Activated naive CD4-positive, alpha-beta T cell treated with Interleukin-2 at 50 U/mL for 16 hours (primary cell): Measurements from ENCODE around the gene ELAVL4.

Experiments used
- DNase-seq: peaks from one replicate; pipeline ENCODE4 v3.0.0-alpha.2; 2020

ELAVL4 gene

DNA sequence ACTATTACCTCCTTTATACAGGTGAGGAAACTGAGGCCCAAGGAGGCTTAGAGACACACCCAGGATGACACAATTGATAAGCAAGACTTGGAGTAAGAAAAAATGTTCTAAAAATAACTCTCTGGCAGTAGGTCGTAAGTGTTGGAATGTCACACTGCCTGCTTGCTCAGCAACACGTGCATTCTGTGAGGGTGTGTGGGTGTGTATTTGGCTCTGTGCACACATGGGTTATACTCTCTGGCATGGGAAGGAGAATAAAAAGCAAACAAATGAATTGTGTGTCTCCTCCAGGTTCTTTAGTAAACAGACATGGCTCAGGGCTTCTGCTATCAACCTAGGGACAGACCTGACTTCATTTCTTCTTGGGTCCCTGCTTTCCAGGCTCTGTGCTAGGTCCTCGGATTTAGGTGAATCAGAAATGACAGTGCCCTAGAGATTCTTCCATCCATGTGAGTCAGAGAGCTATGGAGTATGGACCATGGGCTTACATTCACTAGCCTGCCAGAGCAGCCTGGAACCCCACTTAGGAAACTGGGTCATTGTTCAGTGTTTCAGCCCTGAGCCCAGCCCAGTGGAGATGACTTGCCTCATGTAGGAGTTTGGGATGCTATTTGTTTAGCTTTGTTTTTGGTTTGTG lies 72.4 kb downstream of the ELAVL4 start:
- DNase-seq: no peak

DNA sequence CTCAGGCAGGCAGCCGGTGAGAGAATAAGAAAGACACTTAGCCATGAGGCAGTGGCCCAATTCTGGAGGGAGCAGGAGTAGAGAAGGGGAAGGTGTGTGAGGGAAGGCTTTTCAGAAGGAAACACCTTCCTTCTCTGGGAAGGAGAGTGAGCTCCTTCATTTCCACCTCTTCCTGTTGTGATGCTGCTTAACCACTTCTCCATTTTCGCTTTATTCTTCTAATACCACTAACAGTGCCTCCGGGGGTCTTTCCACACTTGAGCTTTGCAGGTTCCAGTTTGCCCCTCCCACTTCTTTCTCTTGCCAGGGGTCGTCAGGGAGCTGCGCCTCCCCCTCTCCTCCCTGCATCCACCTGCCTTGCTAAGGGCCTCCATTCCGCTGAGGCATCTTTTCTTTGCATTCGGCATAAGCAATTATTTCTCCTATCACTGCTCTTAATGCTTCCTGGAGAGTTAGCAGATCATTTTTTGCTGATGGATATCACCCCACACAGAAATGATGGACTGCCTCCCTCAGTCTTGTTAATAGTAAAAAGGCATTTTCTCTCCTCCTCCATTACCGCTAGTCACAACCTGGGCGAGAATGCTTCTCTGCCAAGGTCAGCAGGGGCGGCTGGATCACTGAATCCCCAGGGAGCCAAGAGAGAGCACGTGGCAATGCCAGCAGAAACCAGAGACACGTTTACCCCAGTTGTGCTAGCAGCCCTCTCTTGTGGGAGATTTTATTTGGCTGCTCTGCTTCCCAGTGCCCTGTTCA lies 74.8 kb downstream of the ELAVL4 start:
- no peak for DNase-seq

DNA sequence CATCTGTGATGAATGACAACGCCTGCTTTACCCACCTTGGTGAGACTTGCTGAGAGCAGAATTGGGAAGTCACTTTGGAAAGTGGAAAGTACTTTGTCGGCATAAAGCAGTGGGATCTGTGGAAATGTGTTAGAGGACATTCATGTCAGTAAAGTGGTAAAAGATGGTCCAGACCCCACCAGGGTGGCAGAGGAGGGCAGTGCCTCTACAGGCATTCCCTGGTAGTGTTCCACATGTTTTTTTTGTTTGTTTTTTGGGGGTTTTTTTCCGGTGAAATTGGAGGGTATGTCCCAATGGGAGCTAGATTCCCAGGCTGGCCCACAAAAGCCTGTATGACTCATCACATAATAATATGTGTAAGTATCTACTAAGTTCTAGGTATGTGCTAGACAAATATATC lies 80.6 kb downstream of the ELAVL4 start:
- no peak for DNase-seq

DNA sequence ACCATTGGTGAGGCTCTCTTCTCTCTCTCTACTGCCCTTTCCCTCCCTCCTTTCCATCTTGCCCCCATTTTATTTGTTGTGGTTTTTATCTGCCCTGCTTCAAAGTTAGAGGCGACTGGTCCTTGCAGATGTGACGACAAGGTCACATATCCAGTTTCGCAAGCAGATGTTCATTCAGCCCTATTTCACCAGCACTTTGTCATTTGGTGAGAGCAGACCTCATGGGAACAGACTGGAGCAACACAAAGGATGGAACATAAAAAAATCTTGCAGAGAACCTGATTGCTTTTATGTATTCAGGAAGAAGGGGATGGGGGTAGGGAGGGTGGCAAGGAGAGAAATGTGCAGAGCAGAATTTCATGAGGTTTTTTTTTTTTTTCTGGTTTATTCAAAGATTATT lies 84.3 kb downstream of the ELAVL4 start:
- DNase-seq: no peak

DNA sequence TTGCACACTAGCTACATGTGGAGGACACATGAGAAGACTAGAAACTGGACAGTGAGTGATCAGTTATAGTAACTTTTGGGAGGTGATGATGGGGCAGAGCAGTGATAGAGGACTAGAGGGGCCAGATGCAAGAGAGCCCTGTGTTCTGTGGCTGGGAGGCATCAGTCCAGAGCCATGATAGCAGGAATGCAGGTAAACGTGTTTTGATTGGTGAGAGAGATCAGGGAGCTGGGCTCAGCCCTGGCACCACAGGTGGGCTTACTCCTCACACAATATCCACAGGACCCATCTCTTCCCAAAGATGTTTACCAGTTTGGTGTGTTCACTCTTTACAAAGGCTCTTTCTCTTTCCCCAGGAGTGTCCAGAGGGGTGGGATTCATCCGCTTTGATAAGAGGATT lies 86.5 kb downstream of the ELAVL4 start:
- DNase-seq: no peak

DNA sequence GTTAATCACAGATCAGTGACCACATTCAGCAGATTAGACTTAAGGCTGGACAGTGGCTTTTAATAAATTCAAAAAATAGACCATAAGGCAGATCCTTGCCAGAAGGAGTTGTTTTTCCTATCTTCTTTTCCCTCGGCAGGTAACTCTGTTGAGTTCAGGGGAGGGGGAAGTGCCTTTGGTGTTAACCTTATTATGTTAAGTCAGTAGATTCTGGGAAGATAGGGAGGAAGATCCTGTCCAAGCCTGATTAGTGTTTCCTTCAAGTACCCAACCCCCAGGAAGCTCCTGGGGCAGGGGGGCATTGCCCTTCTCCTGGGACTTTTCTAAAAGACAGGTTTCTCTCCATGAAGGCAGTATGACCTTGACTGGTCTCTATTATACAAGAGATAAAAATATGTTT lies 87.4 kb downstream of the ELAVL4 start:
- DNase-seq: no peak

DNA sequence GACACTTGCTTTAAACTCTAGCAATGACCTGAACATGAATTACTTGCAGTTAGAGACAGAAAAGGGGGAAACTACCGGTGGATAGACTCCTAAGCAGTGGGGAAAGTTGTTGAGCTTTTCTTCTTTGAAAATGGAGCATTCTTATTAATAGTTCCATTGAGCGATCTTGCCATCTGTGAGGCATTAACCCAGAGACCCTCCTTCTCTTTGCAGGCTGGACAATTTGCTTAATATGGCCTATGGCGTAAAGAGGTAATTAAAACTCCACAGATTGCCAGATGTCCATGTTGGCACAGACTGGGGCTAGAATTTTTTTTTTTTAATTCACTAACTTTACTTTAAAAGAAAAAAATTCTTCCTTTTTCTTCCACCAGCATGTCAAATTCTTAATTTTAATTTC lies 88.5 kb downstream of the ELAVL4 start:
- DNase-seq: no peak

DNA sequence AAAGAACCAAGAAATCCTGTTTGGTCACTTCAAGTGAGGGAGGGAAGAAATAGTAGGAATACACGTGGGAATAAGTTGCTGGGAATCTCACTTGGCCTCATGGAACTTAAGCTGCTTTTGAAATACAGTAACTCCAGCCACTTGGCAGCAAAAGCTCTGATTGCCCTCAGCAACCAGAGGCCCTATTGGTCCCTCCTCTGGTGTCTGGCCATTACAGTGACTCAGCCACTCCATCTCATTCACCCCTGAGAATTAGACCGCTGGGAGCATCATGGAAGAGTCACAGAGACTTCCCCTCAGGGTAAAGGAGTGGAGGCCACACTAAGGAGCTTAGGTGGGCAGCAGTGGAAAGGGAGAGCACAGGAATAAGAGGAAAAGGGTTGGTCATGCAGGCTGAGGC lies 99.6 kb downstream of the ELAVL4 start:
- no peak for DNase-seq

DNA sequence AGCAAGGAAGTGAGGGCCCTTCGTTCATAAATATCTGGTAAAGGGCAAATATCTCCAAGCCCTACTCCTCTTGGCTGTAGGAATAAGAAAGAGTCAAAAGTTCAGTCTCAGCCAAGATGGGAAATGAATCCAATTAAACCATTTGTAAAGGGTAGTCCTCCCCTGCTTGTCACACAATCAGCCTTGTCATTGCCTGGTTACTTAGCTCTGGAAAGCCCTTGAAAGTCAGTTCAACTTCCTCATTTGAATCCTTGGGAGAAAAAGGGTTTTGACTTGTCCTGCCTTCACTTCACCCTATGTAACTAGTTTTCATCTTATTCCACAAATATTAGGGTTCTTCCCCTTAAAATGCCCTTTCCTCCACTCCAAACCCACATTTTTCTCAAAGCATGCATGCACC lies 100.0 kb downstream of the ELAVL4 start:
- DNase-seq: no peak

DNA sequence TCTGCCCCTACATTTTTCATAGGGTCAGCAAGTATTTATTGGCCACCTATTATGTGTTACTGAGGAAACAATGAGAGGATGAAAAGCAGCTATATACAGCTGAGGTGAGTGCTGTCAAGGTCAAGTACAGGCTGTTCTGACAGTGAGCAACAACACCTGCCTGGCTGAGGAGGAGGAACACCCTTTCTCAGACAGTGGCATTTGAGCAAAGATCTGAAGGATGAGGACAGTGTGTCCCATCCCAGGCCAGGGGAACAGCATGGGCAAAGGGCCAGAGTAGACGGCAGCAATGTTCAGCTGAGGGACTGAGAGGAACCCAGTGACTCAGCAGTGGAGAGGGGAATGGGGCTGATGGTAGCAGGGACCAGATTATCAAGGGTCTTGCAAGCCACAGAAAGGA lies 101.0 kb downstream of the ELAVL4 start:
- DNase-seq: no peak

DNA sequence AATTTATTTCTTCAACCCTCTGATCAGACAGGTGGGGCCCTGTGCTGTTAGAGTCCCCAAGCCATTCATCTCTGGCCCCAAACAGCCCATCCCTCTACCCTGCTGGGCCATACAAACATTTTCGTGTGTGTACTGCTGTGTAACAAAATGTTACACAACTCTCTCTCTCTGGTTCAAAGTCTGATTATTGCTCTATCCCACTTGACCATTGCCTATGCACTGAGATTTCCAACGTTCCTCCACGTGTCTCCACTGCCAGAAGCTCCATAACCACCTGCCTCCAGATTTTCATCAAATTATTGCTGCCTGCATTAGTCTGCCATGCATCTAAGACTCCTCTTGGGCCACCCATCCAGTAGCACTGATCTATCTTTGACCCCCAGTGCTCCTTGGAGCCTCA lies 104.8 kb downstream of the ELAVL4 start:
- no peak for DNase-seq

DNA sequence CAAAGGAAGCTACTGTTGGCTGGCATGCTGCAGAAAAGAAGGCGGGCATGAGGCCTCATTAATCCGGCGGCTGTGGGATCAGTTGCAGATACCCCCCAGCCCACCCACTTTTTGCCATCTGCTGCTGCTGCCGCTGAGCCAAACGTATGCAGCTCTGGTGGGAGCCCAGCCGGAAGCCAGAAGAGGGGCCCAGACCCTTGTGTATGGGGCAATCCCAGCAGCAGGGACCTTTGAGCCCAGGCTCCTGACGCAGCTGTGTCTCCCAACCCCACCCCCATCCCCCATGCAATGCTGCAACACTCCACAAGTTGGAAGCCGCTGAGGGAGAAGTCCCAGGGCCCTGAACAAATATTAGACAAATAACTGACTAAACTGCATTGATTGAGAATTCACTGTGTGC lies 106.0 kb downstream of the ELAVL4 start:
- no peak for DNase-seq

DNA sequence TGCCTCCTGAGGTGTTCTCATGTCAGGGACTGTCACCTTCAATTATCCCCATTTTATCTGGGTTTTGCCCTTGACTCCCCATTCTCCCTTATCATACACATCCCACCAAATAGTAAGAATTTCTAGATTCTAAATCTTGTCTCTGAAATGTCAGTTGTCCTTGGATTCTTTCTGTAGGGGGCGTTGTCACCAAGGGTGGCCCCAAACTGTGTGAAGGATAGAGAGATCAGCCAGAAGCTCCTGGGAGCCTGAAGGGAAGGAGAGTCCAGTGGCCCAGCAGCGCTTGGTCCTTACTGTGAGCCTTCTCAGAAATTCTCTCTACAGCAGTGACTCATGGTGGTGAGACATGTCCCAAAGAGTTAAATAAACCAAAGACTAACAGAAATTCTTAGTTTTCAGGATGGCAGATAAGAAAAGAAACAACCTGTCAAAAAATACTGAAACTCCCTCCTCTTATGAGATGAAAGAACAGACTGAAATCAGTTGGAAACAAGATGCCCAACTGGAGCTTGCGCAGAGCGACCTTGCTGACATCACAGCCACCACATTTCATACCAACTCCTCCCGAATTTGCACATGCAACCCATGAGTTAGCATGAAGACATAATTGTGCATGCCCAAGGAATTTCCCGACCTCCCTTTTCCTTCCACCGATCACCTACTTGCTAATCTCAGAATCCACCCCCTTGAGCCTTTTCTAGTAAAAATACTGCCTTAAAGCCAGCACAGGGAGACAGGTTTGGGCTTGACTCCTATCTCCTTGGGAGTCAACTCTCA lies 109.8 kb downstream of the ELAVL4 start:
- no peak for DNase-seq

DNA sequence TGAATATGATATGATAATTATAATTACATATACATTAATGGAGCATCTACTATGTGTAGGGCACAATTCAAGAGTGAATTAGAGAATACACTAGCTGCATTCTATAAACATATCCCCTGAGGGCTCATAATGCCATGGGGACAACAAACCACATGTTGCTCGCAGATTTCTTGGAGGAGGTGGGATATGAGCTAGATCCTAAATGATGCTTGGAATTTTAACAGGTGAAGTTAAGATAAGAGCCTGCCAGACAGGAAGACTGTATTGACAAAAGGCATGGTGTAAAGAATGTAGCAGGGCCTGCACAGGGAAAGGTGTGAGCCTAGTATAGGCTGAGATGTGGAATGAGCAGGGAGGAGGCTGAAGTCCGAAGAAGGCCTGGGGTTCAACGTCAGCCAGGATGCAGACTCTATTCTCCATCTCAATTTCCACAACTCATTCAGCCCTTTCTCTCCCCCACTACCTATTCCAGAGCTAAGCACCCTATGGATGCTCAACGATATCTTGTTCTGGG lies 120.2 kb downstream of the ELAVL4 start:
- no peak for DNase-seq

DNA sequence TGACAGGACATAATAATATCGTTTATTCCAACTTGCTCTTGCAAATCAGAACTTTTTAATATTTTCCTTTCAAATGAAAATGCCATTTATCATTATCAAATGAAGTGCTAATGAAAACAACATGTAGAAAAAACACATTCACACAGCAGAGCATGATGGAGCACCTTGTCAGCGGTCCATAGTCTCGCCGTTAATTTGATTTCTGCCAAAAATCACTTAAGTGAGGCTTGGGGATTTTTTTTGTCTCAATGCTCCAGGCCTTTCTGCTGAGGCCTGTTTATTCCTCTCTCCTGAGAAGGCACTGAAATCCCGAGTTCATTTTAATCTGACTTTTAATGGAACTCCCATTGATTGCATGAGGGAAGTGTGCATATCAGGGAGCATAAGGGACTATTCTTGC lies 122.5 kb downstream of the ELAVL4 start:
- DNase-seq: no peak

DNA sequence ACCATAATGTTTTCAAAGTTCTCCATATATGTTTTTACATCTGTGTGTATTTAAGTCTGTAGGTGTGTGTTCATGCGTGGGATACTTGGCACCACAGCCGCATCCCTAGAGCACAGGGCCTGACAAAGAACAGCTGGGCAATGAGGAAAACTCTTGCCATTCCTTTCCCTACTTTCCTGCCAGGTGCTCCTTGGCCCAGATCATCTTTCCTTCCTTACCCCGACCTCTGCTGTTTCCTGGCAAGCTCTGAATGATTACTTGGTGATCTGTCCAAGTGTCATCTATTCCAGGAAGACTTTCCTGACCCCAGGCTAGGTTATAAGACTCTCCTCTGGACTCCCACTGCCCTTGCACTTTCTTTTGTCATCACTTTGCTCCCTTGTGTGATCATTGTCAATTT lies 123.6 kb downstream of the ELAVL4 start:
- no peak for DNase-seq

DNA sequence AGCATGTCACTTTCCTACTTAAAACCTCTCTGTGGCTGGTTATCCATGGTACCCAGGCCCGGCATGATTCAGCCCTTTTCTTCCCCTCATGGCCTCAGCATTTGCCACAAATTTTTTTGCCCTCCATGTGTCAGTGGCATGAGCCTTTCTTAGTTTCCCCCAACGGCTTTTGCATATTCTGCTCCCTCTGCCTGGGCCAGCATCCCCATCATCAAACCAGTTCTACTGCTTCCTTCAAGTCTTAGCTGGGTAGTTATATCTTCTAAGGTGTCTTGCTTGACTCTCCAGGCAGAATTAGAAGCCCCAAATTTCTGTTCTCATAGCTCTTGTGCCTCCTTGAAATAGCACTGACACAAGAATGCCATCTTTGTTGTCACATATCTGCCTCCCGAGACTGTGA lies 127.9 kb downstream of the ELAVL4 start:
- DNase-seq: no peak

DNA sequence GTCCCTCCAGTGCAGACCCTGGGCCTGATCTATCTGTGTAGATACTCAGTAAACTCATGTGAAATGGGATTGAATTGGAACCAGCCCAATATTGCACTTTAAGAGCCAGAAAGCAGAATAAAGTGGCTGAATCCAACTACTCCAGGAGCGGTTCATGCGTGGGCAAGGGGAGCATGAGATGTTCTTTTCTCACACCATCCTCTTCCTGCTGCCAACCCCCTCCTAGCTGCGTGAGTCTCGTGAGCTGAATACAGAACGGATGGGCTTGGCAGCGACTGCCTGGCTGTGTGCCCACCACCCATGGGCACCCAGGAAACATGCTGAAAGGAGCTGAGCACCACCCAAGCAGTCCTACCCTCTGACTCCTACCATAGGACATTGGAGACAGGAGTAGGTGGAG lies 128.3 kb downstream of the ELAVL4 start:
- DNase-seq: no peak

DNA sequence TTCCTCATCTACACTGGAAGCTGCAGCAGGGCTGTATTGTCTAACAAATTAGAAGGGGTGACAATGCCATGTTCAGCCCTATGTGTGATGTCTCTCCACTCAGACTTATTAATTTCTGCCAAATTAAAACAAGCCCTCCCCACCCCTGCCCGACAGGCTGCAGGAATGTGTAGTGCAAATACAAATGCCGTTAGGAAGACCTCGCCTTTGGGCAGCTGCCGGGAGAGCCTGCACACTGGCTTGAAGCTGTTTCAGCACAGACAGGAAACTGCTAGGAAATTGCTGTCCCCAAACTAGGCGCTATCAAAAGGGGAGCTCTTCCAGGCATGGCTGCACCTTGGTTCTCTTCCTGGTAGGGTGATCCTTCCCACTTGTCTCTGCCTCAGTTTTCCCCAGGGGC lies 135.2 kb downstream of the ELAVL4 start:
- no peak for DNase-seq

DNA sequence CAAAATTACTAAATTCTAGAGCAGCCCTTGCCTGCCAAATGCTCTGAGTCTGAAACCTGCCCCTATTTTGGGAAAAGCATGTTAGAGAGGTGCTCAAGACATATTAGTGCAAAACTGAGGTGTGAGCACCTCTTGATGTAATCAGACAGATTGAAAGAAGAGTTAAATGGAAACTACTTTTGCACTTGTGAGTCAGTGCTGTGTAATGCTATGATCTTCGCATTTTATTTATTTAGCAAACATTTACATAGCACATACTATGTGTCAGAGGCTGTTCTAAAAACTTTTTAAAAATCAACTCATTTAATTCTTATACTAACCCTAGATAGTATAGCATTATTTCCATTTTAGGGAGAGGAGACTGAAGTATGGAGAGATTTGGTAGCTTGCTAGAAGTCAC lies 138.1 kb downstream of the ELAVL4 start:
- DNase-seq: no peak

DNA sequence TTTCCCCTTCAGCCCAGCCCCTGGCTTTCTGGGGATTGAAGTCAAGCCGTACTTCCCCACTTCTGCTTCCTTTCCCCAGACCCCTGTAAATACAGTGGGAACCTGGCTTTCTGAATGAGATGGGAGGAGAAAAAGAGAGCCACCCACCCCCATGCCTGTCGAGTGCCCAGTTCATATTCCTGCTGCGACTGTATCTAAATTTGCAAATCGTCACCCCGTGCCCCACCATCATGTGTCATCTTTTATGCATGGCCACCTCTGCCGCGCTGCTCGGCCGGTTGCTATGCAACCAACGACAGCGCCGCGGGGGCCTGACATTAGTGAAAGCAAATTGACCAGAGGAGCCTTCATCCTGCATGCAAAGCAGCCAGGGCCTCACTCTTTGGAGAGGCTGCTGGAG lies 143.0 kb downstream of the ELAVL4 start:
- no peak for DNase-seq

DNA sequence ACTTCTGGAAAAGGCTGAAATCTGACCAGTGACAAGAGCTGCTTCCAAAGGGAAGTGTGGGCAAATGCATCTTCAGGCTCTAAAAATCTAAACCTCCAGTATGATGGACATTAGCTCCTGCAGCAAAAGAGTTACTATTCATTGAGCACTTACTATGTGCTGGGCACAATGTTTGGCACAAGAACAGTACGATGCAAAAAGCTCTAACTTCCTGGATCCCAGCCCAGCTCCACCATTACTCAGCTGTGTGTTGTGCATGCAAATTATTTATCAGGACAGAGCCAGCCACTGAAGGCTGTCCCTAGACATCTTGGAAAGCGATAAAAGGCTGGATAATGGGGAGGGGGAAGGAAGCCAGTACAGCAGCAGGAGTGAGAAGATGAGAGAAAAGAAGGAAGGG lies 143.5 kb downstream of the ELAVL4 start:
- no peak for DNase-seq
